NT2/D1 (cell line): ENCODE measurements around the gene LARGE1.

Experiments
- SUZ12 ChIP-seq: IDR thresholded peaks from 2 replicates; pipeline ENCODE4 v1.6.1; 2011; ENCODE audit not compliant: insufficient read length, insufficient read depth; ENCODE audit errors: extremely low read depth
- YY1 ChIP-seq: IDR thresholded peaks from 2 replicates; pipeline ENCODE4 v1.6.1; 2011; ENCODE audit not compliant: insufficient read length, insufficient read depth
- ZNF274 ChIP-seq: IDR thresholded peaks from 2 replicates; pipeline ENCODE4 v1.6.1; 2011; ENCODE audit warnings: mild to moderate bottlenecking, low read depth, low read length

GRCh38 chr22:33400061-33400840, 520.0 kb downstream of the LARGE1 start:
- no peak for TF ChIP-seq SUZ12
- no peak for TF ChIP-seq YY1
- TF ChIP-seq ZNF274: no peak
